Measurements from ENCODE around the gene YAF2.

- TF ChIP-seq CTCF (IDR thresholded peaks at IDR 0.05), result no peak
- no peak for TF ChIP-seq ZFX (IDR thresholded peaks at IDR 0.05; ENCODE audit: borderline replicate concordance)
Measured at GRCh38 chr12:42204819-42205218, 33.2 kb downstream of the YAF2 start.
